Myometrial cell (primary cell): ENCODE data around the gene NLRP3. TPM values are rescaled to one million over a fixed set of nuclear protein-coding genes. Genes with fewer than 3 reads are reported as not detected.

ENCODE experiments used
- total RNA-seq: library from RNA; depleted of rRNA; stranded (reverse); fragments of >200 nt; gene quantifications from 2 replicates; pipeline ENCODE4 v1.2.3, GENCODE V29; 2015

NLRP3 gene
- 0.18 TPM in 1 of 2 replicates, not detected in the other for total RNA-seq

GRCh38 chr1:247415423-247416361 lies at the start of gene NLRP3:
Gene NLRP3, plus strand, starts transcription at chr1:247416173. Its CDS starts 2,628 bp downstream, at chr1:247418801.

Other genes starting within 250 kb of the NLRP3 start
- 8.1 and 12.2 TPM in 2 replicates for gene ZNF124, start 244.2 kb upstream of the NLRP3 start, total RNA-seq
- gene VN1R5, start 160.1 kb upstream of the NLRP3 start, total RNA-seq: not detected in 2 replicates
- 13.3 and 43.1 TPM in 2 replicates for gene ZNF496, start 84.3 kb upstream of the NLRP3 start, total RNA-seq
- gene OR2B11, start 41.9 kb downstream of the NLRP3 start, total RNA-seq: not detected in 2 replicates
- not detected in 2 replicates for gene OR2C3, start 120.3 kb downstream of the NLRP3 start, total RNA-seq
- not detected in 2 replicates for gene GCSAML, start 133.0 kb downstream of the NLRP3 start, total RNA-seq
- not detected in 2 replicates for gene OR2G2, start 172.2 kb downstream of the NLRP3 start, total RNA-seq
- gene OR2G3, start 189.4 kb downstream of the NLRP3 start, total RNA-seq: not detected in 2 replicates